ENCODE results near the gene ALG3.

Gene ALG3

DNA sequence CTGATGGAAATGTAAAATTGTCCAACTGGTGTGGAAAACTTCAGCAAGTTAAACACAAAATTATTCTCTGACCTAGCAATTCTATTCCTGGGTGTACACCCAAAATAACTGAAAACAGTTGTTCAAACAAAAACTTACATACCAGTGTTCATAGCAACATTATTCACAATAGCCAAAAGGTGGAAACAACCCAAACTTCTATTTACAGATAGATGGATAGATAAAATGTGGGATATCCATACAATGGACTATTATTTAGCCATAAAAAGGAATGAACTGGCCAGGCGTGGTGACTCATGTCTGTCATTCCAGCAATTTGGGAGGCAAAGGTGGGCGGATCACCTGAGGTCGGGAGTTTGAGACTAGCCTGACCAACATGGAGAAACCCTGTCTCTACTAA is 26.2 kb downstream of the ALG3 start:
- H3K27me3 ChIP-seq (replicated peaks): peaks cover under 1% of the 10 kb centered on the region
- TF ChIP-seq, protein P1, sequence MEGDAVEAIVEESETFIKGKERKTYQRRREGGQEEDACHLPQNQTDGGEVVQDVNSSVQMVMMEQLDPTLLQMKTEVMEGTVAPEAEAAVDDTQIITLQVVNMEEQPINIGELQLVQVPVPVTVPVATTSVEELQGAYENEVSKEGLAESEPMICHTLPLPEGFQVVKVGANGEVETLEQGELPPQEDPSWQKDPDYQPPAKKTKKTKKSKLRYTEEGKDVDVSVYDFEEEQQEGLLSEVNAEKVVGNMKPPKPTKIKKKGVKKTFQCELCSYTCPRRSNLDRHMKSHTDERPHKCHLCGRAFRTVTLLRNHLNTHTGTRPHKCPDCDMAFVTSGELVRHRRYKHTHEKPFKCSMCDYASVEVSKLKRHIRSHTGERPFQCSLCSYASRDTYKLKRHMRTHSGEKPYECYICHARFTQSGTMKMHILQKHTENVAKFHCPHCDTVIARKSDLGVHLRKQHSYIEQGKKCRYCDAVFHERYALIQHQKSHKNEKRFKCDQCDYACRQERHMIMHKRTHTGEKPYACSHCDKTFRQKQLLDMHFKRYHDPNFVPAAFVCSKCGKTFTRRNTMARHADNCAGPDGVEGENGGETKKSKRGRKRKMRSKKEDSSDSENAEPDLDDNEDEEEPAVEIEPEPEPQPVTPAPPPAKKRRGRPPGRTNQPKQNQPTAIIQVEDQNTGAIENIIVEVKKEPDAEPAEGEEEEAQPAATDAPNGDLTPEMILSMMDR (IDR thresholded peaks at IDR 0.05; ENCODE audit: low read depth, low read length, missing control alignments): no peak
- in situ Hi-C loops (cut with HindIII; ENCODE audit: low pct_ligation_motif_present, low sequenced_read_pairs): no loop called here
- H3K36me3 ChIP-seq (replicated peaks): no peaks in the 10 kb centered on the region
- no peak for DNase-seq
- no peak overlapping the region for H3K27ac ChIP-seq
- H3K4me3 ChIP-seq (ENCODE audit: low read depth, low read length): no peak overlapping the region

DNA sequence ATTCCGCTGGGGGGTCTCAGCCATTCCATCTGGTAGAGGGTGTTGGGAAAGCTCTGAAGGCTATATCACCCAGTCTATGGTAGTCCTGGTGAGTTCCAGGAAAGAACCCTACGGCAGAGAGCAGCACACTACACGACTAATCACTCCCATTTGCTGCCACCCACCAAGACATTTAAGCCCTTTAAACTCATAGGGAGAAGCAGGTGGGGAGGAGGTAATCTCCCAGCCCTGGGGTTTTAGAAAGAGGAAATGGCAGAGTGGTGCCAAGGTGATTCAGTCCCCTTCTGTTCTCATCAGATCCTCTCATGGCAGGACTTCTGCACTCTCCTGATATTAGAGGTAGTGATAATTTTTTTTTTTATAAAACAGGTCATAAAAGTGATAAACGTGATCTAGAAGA is 29.9 kb downstream of the ALG3 start:
- Histone ChIP-seq H3K36me3 (replicated peaks) (no peaks in the 10 kb centered on the region), H3K27ac (no peak overlapping the region), H3K27me3 (replicated peaks) (no peaks in the 10 kb centered on the region), H3K4me3 (ENCODE audit: low read depth, low read length) (no peak overlapping the region)
- in situ Hi-C loops (cut with HindIII; ENCODE audit: low pct_ligation_motif_present, low sequenced_read_pairs): no loop called here
- no peak for DNase-seq
- TF ChIP-seq, protein P1 (IDR thresholded peaks at IDR 0.05; ENCODE audit: low read depth, low read length, missing control alignments): no peak

DNA sequence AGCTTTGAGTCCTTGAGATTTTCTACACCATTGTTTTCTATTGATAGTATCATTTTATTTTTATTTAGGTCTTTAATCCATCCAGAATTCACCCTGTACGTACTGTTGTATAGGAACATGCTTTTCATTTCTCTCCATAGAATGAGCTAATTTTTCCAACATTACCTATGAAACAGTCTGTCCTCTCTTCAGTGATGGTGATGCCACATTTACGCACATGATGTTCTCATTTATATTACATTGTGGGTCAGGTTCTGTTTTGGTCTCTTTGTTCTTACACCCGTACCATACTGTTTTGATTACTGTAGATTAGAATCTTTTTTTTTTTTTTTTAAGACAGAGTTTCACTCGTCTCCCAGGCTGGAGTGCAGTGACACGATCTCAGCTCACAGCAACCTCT is 37.0 kb downstream of the ALG3 start:
- Histone ChIP-seq H3K36me3 (replicated peaks) (no peaks in the 10 kb centered on the region), H3K27me3 (replicated peaks) (no peaks in the 10 kb centered on the region), H3K27ac (no peak overlapping the region), H3K4me3 (ENCODE audit: low read depth, low read length) (no peak overlapping the region)
- no peak for DNase-seq
- TF ChIP-seq, protein P1 (IDR thresholded peaks at IDR 0.05; ENCODE audit: low read depth, low read length, missing control alignments): no peak
- in situ Hi-C loops (cut with HindIII; ENCODE audit: low pct_ligation_motif_present, low sequenced_read_pairs): no loop called here

DNA sequence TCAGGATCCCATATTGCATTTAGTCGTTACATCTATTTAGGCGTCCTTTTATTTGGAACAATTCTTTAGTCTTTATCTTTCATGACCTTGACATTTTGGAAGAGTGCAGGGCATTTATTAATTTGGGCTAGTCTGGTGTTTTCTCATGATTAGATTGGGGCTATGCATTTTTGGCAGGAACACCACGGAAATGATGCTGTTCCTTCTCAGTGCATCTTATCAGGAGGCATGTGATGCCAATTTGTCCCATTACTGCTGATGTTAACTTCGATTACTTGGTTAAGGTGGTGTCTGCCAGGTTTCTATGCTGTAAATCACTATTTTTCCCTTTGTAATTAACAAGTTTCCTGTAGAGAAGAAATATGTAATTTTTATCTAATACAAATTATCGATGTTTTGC is 37.5 kb downstream of the ALG3 start:
- in situ Hi-C loops (cut with HindIII; ENCODE audit: low pct_ligation_motif_present, low sequenced_read_pairs): no loop called here
- H3K27ac ChIP-seq: no peak overlapping the region
- TF ChIP-seq, protein P1 (IDR thresholded peaks at IDR 0.05; ENCODE audit: low read depth, low read length, missing control alignments): no peak
- no peaks in the 10 kb centered on the region for H3K27me3 ChIP-seq (replicated peaks)
- no peak for DNase-seq
- H3K36me3 ChIP-seq (replicated peaks): no peaks in the 10 kb centered on the region
- H3K4me3 ChIP-seq (ENCODE audit: low read depth, low read length): no peak overlapping the region

DNA sequence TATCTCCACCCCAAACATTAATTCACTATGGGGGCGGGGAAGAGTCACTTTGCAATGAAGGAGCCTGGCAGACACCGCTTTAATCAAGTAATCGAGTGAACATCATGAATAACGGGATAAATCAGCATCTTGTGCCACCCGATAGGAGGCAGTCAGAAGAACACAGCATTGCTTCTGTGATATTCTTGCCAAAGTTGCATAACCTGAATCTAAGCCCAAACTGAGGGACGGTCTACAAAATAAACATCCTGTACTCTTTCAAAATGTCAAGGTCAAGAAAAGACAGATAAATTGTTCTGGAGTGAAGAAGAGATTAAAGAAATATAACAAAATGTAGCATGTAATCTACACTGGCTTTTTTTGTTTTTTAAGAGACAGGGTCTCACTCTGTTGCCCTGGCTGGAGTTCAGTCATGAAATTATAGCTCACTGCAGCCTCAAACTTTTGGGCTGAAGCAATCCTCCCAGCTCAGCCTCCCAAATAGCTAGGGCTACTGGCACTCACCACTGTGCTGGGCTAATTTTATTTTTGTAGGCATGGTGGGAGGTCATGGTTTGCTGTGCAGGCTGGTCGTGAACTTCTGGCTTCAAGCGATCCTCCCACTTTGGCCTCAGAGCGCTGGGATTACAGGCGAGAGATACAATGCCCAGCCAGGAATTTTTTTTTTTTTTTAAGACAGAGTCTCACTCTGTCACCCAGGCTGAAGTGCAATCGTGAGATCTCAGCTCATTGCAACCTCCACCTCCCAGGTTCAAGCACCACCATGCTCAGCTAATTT is 39.4 kb downstream of the ALG3 start:
- no peak for DNase-seq
- in situ Hi-C loops (cut with HindIII; ENCODE audit: low pct_ligation_motif_present, low sequenced_read_pairs): no loop called here
- Histone ChIP-seq H3K36me3 (replicated peaks) (no peaks in the 10 kb centered on the region), H3K27me3 (replicated peaks) (no peaks in the 10 kb centered on the region), H3K4me3 (ENCODE audit: low read depth, low read length) (no peak overlapping the region), H3K27ac (no peak overlapping the region)
- TF ChIP-seq, protein P1 (IDR thresholded peaks at IDR 0.05; ENCODE audit: low read depth, low read length, missing control alignments): no peak

DNA sequence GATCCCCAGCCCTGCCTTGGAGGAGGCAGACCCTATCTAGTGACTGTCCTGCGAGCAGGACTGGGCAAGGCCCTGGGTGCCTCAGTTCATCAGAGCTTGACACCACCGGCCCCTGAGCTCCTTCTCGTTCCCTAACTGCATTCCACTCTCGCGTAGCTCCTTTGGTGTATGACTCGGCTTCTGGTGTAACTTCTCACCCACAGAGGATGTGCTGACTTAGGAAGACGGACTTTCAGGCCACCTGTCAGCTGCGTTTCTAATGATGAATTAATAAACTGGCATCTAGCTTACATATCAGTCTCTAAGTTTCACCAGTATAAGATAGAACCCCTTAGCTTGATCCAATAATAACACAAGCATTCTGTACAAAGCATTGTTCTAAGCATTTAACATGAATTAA is 45.2 kb downstream of the ALG3 start:
- in situ Hi-C loops (cut with HindIII; ENCODE audit: low pct_ligation_motif_present, low sequenced_read_pairs): no loop called here
- TF ChIP-seq, protein P1 (IDR thresholded peaks at IDR 0.05; ENCODE audit: low read depth, low read length, missing control alignments): no peak
- Histone ChIP-seq H3K36me3 (replicated peaks) (no peaks in the 10 kb centered on the region), H3K4me3 (ENCODE audit: low read depth, low read length) (no peak overlapping the region), H3K27ac (no peak overlapping the region), H3K27me3 (replicated peaks) (no peaks in the 10 kb centered on the region)
- DNase-seq: no peak
